GM19455 (cell line): ENCODE results near the gene DMC1.
"Not testable (repeated sequence)": the region's sequence is repeated elsewhere in the genome, so short reads cannot be mapped to it uniquely, and the experiment has no call there.

Source experiments
- ATAC-seq: cut with Tn5 transposase; IDR thresholded peaks from one replicate; pipeline ENCODE4 v1.9.1; 2021; ENCODE audit not compliant: unreplicated experiment

Gene DMC1

GRCh38 chr22:38470179-38470578 lies 99.8 kb downstream of the DMC1 start:
- not testable (repeated sequence) for ATAC-seq

DNA sequence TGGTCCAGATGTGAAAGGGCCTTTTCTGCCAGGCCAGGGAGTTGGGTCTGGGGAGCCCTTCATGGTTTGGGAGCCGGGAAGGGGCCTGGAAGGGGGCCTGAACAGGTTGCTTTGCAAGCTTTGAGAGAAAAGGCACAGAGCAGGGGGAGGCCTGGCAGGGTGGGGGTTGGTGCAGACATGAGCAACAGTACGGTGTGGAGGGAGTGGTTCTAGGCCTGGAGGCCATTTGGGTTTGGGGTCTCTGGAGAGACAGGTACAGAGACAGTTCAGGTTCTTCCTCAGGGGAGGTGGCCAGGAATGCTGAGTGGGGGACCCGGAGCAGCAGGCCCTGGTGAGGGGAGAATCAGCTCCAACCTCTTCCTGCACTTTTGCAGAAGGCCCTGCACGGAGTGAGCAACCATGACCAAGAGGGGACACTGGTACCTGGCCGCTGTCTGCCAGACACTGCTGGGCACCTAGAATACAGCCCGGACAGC lies 100.6 kb downstream of the DMC1 start:
- no peak for ATAC-seq
